CD4-positive, alpha-beta T cell treated with Interferon gamma for 1 hour (primary cell): ENCODE measurements around the gene GPR15LG.

Source experiments
- DNase-seq: peaks from one replicate; pipeline ENCODE4 v3.0.0-alpha.2; 2020

The GPR15LG gene

DNA sequence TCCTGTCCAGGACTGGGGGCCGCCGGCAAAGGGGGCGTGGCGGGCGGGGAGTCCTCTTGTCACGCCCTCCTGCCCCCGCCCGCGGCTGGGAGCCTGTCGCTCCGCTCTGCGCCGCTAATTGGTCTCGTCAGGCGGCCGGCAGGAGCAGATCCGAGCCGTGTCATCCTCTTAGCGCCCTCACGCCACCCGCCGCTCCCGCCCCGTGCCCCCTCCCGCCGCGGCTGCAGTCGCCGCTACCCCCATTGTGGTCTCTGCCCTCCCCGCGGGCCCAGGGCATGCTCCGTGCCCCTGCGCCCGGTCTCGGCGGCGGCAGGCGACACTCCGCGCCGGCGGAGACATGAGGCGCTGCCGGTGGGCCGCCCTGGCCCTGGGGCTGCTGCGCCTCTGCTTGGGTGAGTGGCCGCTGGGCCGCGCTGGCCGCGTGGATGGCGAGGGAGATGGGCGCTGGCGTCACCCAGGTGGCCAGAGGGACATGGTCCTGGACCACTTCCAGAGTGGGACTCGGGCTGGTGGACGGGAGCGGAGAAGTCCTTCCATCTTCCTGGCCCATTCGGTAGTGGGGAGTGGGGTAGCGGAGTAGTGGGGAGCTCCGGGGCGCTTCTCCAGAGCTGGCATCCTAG is 20.9 kb downstream of the GPR15LG start, which contains the start of gene CDHR1:
Gene CDHR1, plus strand, starts transcription at position 114 of the 620 bp plus-strand sequence. Its CDS starts 224 bp downstream, at position 338.
- peak; percentile 58 for DNase-seq

DNA sequence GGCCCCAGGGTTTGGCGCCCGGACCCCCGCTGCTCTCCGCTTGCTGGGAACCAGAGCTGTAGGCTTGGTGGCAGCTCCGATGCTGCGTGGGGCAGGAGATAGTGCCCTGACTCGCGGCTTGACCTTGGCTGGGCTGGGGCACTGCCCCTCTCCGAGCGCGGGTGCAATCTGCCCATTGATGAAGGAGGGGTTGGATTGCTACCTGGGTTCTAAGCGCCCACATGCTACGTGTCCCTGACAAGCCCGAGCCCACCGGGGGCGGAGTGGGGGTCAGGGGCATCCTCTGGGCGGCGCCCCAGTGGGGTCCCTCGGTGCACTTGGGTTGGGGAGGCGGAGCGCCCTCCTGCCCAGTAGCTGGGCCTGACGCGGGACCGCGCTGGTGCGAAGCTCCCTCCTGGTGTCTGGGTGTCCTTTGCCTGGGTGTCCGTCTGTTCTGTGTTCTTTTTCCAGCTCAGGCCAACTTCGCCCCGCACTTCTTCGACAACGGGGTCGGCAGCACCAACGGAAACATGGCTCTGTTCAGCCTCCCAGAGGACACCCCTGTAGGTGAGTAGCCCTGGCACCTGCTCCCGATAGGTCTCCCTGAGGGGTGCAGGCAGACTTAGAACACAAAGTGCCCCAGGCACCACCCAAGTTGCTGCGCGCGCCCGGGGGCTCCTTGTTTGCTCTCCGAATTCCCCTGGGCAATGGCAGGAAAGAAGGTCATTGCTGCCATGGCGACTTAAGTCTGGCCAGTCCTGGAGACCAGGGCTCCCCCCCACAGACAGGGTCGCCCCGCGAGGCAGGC is 21.6 kb downstream of the GPR15LG start:
- no peak for DNase-seq

DNA sequence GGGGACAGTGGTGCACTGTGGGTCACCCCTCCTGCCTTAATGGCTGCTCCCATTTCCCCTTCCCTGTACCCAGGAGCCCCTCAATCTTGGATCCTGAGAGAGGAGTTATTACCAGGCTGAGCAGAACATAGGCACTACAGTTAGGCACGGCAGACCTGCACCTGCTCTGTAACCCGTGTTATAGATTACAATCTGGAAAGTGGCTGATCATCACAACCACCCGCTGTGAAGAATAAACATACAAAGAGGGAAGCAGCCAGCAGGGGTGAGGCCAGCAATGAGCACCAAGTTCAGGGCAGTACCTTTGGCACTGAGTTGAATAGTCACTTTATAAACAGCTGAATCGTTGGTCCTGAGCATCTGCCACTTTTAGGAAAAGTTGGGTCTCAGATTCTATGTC is 22.5 kb downstream of the GPR15LG start:
- no peak for DNase-seq

DNA sequence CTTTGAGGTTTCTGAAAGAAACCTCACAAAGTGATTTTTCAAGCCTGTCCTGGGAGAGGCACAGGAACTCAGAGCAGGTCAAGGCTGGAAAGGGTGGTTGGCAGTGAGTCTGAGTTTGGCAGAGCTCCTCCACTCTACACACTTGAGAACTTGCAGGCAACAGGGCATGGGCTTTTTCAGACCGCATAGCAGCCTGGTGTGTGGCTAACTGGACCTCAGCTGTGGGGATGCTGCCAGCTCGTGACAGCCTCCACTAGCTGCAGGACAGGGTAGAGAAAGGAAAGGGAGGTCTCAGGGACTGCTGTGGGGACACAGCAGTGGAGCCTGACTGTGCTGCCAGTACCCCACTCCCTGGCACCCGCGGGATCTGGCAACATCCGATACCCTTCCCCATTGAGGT is 23.3 kb downstream of the GPR15LG start:
- no peak for DNase-seq

DNA sequence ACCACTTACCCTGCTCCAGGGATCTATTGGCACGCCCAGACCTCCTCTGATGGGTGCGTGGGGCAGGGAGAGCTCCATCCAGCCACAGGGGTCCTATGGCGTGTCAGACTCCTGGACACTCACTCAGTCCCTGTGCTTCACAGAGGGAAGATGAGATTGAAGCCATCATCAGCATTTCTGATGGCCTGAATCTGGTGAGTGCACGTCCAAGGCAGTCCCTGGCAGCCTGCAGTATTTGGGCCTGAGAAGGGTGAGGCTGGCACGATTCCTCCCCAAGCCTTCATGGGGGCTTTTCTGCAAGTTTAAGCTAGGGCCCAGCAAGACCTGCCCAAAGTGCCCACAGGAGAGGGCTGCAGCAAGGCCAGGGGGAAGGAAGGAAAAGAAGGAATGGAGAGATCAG is 24.0 kb downstream of the GPR15LG start:
- no peak for DNase-seq

DNA sequence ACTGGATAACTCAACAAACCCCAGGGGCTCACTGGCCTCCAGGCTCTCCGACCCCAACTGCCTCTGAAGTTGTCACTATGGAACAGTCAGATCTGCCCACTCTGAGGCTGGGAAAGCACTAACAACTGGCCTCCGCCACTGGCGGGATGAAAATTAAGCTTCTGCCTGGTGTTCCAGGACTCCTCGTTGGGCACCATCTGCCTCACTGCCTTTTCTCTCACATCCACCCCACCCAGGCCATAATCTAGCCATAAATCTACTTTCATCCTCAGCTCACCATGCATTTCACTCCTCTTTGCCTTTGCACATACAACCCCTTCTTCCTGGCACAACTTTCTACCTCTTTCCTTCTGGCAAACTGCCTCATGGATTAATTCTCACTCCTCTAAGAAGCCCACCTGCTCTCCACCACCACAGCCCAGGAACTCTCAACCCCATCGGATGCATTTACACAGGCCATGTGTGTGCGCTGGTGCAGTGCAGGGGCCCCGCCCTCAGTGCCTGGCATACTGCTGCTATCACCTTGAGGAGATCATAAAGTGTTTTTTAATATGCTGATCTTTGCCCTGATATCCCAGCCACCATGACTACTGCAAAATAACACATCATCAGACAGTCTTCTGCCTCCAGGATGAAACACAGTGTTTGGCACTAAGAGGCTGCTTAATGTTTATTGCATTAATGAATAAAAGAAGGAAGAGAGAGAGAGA is 24.8 kb downstream of the GPR15LG start:
- DNase-seq: no peak

DNA sequence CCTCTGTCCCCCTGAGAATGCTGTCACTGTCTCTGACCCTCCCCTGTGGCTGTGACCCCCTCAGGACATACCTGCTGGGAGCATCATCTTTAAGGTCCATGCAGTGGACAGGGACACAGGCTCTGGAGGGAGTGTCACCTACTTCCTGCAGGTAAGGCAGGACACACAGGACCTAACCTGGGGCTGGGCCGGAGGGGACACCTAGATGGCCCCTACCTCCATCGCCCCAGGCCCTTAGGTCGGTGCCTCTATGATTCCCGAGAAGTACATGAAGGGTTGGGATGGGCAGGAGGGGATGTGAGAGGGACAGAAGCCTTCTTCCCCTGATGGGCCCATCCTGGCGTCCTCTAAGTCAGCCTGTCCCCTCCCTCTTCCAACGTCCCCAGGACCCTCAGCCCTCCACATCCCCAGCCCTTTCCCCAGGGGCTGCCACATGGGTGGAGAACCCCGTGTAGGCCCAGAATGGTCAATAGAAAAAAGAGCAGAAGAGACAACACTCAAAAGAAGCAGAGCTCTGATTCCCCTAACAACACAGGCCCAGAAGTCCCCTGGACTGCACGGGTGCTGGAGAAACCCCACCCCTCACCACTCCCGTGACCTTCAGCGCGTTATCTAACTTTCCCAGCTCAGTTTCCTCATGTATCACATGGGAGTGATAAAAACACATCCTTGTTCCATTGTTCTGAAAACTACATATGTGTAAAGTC is 27.1 kb downstream of the GPR15LG start:
- DNase-seq: no peak

DNA sequence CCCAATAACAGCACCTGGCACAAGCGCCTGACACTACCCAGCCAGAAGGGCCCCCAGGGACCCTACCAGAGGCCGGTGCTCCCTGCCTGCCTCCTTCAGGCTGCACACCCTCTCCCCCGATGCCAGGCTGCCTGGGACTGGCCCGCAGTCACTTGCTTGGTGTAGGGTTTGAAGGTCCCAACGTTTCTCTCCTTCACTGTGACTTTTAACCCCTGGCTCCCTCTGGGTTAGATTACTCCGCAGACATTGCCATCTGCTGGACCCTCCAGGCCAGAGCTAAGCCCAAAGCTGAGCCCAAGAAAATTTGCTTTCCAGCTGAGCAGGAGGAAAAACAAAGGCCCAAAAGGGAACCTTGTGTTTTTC is 27.6 kb downstream of the GPR15LG start:
- no peak for DNase-seq

DNA sequence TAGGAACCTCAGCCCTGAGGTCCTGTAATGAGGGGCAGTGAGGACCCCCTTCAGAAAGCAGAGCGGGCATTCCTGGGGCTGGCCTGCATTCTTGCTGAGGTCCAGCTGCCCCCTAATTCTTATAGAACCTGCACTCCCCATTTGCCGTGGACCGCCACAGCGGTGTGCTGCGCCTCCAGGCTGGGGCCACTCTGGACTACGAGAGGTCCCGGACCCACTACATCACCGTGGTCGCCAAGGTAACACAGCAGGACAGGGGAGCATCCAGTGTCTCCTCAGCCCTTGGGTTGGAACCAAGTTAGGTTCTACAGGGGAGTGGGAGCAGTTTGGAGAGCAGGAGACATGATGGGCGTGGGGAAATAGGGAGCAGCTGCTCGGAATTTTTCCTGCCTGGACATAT is 28.1 kb downstream of the GPR15LG start:
- no peak for DNase-seq

DNA sequence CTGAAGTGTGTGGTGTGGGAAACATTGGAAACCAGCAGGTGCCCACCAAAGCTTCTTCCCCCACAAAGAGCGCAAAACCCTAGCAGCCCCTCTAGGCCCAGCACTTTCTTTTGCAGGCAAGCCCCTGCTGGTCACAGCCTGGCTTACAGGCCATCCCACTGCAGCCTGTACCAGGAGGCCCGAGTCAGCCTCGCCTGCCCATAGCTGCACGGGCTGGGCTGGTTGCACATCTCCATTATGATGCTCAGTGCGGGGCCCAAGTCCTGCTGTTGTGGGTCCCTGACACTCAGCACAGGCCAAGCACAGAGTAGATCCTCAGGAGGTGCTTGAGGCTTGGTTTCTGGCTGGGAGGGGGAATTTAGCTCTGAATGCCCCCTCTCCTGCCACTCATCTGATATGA is 28.7 kb downstream of the GPR15LG start:
- DNase-seq: no peak

DNA sequence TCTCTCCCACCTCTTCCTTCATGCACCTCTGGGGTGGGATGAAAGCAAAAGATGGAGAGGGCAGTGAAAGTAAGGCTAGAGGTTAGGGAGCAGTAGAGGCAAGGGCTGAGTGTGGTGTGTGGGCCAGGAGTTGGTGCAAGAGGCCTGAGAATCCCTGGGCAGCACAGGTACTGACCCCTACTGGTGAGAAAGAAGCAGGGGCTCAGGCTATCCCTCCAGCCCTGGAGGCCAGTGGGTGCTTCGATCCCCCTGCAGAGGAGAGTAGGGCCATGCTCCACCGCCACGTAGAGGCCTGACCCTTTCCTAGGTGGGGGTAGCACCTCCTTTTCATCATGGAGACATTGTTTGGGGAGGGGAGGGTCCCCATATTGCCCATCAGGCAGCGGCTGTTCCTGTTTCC is 30.5 kb downstream of the GPR15LG start:
- DNase-seq: no peak

DNA sequence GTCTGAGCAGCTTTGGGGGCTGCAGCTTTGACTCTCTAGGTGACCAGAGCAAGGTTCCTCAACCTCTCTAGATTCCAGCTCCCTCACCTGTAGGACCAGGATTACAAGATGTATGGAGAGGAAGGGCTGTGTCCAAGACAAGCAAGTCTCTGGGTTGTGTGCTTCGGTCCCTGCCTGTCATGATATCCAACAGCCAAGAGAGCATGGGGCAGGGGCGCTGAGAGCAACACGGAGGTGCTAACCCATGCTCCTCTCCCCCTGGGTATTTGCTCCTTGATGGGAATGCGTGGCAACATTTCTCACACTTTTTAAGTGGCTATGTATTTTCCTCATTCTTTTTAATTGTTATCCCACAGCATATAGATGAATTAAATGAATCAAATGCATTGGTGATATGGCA is 31.0 kb downstream of the GPR15LG start:
- DNase-seq: no peak

DNA sequence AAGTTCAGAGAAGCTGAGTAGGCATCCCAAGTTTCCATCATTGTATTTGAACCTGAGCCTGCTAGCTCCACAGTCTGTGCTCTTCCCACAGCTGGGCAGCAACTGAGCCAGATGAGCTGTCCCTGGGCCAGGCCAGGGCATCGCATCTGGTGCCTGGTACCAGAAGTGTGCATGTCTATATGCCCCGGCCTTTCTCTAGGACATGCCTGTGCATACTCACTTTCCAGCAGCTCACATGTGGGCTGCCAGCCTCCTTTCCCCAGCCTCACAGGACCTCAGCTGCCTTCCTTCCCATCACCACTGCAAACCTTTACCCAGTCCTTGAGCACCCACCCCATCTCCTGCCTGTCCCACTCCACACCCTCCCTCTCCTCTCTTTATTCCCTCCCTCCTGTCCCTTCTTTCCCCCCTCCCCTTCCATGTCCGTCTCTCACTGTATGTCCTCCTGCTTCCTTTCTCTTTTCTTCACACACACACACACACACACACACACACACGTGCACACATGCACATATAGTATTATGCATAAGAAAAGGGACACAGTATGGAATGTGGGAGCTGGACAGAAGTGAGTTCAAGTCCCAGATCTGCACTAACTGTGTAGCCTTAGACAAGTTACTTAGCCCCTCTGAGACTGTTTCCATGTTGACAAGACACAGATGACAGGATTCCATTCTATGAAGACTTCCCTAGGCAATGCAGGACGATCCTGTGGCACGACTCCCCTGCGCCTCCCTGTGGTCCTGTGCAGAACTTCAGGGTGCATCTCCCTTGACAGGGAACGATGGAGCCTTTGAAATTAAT is 31.6 kb downstream of the GPR15LG start:
- peak; percentile 51 for DNase-seq

DNA sequence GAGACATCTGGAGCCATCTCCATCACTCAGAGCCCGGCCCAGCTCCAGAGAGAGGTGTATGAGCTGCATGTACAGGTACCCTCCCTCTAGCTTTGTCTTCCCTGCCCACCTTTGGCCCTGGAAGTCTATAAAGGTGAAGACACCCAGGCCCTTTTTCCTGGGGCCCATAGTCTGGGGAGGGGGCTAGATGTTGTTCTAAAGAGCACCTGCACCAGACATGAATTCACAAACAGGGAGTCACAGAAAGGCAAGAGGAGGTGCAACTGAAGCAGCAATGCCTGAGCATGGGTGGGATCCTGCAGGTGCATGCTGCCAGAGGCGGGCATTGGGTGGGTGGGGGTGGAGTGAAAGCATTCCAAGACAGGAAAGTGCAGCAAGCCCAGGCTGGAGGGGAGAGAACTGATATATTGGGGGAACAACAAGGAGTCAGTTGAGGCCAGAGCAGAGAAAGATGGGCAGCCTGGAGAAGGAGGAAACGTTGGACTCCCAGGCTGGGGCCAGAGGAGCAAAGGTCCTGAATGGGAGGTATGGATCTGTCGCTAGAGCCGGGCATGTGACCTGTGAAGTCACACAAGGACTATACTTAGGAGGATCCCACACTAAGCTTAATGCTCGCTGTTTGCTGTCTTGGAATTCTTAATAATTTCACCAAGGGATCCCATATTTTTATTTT is 32.4 kb downstream of the GPR15LG start:
- no peak for DNase-seq

DNA sequence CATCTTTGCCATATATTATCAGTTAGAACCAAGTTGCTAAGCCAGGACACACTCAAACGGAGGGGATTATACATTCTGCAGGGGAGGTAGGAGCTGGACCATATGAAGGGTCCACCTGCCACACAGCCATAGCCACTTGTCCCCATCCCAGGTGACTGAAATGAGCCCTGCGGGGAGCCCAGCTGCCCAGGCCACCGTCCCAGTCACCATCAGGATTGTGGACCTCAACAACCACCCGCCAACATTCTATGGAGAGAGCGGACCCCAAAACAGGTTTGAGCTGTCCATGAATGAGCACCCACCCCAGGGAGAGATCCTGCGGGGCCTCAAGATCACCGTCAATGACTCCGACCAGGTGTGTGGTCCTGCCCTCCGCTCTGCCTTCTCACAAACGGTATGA is 34.4 kb downstream of the GPR15LG start:
- DNase-seq: no peak

DNA sequence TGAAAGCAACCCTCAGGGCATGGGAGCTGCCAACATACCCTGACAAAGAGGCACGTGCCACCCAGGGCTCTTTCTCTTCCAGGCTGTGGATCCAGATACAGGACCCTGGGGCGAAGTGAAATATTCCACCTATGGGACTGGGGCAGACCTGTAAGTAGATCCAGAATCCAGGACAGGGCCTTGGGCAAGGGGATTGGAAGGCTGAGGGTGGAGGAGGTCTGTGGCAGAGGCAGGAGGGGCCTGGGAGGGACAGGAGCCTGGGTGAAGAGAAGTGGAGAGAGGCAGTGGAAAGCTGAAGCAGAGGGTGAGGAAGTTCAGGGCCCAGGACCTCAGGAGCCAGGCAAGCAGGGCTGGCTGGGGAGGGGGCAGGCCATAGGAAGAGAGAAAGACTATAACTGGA is 38.0 kb downstream of the GPR15LG start:
- no peak for DNase-seq

DNA sequence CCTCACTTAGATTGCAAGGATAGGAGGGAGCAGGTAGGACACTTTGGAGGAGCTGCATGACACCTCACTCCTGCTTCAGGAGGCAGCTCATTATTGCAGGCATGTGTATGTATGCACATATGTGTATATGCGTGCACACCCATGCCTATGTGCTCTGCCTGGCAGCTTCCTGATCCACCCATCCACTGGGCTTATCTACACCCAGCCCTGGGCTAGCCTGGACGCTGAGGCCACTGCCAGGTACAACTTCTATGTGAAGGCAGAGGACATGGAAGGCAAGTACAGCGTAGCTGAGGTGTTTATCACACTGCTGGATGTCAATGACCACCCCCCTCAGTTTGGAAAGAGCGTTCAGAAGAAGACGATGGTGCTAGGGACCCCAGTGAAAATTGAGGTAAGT is 38.4 kb downstream of the GPR15LG start:
- no peak for DNase-seq

DNA sequence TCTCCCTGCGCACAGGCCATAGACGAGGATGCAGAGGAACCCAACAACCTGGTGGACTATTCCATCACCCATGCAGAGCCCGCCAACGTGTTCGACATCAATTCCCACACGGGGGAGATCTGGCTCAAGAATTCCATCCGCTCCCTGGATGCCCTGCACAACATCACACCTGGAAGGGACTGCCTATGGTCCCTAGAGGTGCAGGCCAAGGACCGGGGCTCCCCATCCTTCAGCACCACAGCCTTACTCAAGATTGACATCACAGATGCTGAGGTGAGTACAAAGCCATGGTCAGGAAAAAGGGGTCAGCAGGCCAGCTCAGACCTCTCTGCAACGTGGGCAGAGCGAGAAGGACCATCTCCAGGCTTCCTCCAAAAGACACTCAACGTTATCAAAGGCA is 39.5 kb downstream of the GPR15LG start:
- DNase-seq: no peak

DNA sequence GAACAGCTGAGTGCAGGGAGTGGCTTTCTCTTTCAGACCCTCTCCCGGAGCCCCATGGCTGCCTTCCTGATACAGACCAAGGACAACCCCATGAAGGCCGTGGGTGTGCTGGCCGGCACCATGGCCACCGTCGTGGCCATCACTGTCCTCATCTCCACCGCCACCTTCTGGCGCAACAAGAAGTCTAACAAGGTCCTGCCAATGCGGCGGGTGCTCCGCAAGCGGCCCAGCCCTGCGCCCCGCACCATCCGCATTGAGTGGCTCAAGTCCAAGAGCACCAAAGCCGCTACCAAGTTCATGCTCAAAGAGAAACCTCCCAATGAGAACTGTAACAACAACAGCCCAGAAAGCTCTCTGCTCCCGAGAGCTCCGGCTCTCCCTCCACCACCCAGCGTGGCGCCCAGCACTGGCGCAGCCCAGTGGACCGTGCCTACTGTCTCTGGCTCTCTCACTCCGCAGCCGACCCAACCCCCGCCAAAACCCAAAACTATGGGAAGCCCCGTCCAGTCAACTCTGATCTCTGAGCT is 40.5 kb downstream of the GPR15LG start:
- no peak for DNase-seq

DNA sequence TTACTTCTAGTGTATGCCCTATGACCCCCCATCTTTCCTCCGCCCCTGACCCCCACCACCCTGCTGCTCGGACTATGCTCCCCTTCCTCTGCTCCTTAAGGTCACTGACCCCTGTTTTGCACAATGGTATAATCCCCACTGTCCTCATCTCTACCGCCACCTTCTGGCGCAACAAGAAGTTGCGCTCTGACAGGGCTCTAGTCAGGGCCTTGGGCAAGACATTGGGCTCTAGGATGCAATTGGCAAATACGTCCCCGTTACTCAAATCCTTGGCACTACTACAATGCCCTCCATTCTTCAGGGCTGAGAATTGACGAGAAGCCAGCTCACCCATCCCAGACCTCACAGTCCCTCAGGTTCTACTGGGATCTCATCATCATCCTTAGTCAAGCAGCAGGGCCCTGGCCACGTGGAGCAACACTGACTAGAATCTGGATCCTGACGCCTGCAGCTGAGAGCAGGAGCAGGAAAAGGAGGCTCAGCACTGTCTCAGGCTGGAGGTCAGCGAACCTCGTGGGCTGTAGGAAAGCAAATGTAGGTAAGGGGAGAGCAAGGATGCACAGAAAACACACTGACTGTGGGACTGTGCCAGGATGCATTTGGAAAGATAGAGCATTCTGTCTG is 41.1 kb downstream of the GPR15LG start:
- DNase-seq: no peak

DNA sequence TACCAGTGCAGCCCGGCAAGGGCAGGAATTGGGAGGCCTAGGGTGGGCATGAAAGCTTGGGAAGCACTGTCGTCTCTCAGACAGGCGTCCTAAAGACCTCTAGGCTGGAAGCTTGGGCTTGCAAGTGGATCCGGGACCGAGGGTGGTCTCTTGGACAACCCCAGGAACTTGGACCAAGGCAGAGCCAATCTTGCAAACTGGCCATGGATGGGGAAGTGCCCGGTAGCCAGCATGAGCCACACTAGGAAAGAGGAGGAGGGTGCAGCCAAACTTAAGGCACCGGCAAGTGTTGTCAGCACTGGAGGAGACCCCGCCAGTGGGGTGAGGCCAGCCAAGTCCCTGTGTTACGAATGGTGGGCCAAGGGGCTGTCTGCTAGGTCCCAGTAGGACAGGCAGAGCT is 43.2 kb downstream of the GPR15LG start:
- no peak for DNase-seq
